Right atrium auricular region (tissue), 2 donors: ENCODE results near the gene KRTAP21-1. TPM values are rescaled to one million over a fixed set of nuclear protein-coding genes. Genes with fewer than 3 reads are reported as not detected.
"Not testable (repeated sequence)": the region's sequence is repeated elsewhere in the genome, so short reads cannot be mapped to it uniquely, and the experiment has no call there.

ENCODE experiments used
- DNase-seq: peaks from one replicate; pipeline ENCODE4 v3.0.0-alpha.2; 2019; ENCODE audit warnings: low spot score
- H3K27ac ChIP-seq, 2 donors: fragments of 200-600 bp; sonication (generic); 1 replicate in 1 of 2; 2 replicates in 1 of 2; pipeline ENCODE4 v1.5.1; 2016 to 2019
- H3K27me3 ChIP-seq, 2 donors: fragments of 200-600 bp; sonication (generic); one replicate each; pipeline versions ENCODE4 v1.5.1 to v1.6.0; 2017 to 2019
- H3K36me3 ChIP-seq: fragments of 200-600 bp; sonication (generic); one replicate; pipeline ENCODE4 v1.5.1; 2016
- H3K4me1 ChIP-seq, 2 donors: fragments of 200-600 bp; sonication (generic); one replicate each; pipeline versions ENCODE4 v1.5.1 to v1.6.0; 2017 to 2019
- H3K4me3 ChIP-seq, 2 donors: fragments of 200-600 bp; sonication (generic); 1 replicate in 1 of 2; 2 replicates in 1 of 2; pipeline ENCODE4 v1.5.1; 2017 to 2019; ENCODE audit warnings: mild to moderate bottlenecking in 1 of 2, moderate library complexity in 1 of 2
- H3K9me3 ChIP-seq, 2 donors: fragments of 200-600 bp; sonication (generic); one replicate each; pipeline ENCODE4 v1.5.1; 2019
- CTCF ChIP-seq, 2 donors: fragments of 200-600 bp; sonication (generic); IDR thresholded peaks; one replicate each; pipeline ENCODE4 v1.5.1; 2019; ENCODE audit warnings: antibody characterized with exemption in 2 of 2
- total RNA-seq, 2 donors: library from RNA; depleted of rRNA; stranded (reverse); fragments of >200 nt; gene quantifications; one replicate each; pipeline ENCODE4 v1.1.0, GENCODE V29; 2016

Gene KRTAP21-1
- total RNA-seq, result not detected

DNA sequence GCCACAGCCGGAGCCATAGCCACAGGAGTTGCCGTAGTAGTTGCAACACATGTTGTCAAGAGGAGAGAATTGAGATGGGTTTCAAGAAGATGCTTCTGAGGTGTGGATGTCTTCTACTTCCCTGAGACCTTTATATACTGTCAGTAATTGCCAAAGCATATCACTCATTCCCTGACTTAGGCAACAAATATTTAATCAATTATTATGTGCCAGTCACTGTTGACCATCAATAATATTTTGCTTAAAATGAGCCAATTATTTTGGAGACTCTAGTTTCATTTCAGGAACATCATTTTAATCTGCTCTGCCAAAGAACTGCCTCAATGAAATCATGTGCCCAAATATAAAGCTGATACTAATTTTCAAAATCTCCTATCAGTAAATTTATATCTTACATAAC lies at the start of gene KRTAP21-1:
TSS of gene KRTAP21-1 (minus strand) at position 101 of the 400 bp plus-strand sequence. CDS start at position 51, 50 bp downstream.
- not testable (repeated sequence) for H3K4me1 ChIP-seq, H3K27me3 ChIP-seq, DNase-seq, H3K4me3 ChIP-seq, H3K36me3 ChIP-seq, H3K27ac ChIP-seq, H3K9me3 ChIP-seq

GRCh38 chr21:30800605-30801004 lies 45.4 kb upstream of the KRTAP21-1 start:
- no peaks in the 10 kb centered on the region for H3K36me3 ChIP-seq
- no peaks in the 10 kb centered on the region for H3K9me3 ChIP-seq
- no peak for DNase-seq
- TF ChIP-seq CTCF (IDR thresholded peaks at IDR 0.05), result no peak
- H3K4me3 ChIP-seq, result no peak overlapping the region
- H3K4me1 ChIP-seq, result no peaks in the 10 kb centered on the region
- no peak overlapping the region for H3K27ac ChIP-seq
- H3K27me3 ChIP-seq, result no peaks in the 10 kb centered on the region

- Histone ChIP-seq H3K36me3 (no peaks in the 10 kb centered on the region), H3K4me1 (no peaks in the 10 kb centered on the region), H3K9me3 (no peaks in the 10 kb centered on the region), H3K4me3 (no peak overlapping the region), H3K27me3 (no peaks in the 10 kb centered on the region), H3K27ac (no peak overlapping the region)
- DNase-seq, result no peak
- no peak for TF ChIP-seq CTCF (IDR thresholded peaks at IDR 0.05)
Measured at GRCh38 chr21:30793581-30794314, 38.5 kb upstream of the KRTAP21-1 start.

GRCh38 chr21:30779249-30779648 lies 24.0 kb upstream of the KRTAP21-1 start:
- Histone ChIP-seq H3K4me3 (no peak overlapping the region), H3K27me3 (no peaks in the 10 kb centered on the region), H3K9me3 (peaks cover 0 to 5% of the 10 kb centered on the region in 2 donors), H3K27ac (no peak overlapping the region), H3K36me3 (no peaks in the 10 kb centered on the region), H3K4me1 (no peaks in the 10 kb centered on the region)
- no peak for TF ChIP-seq CTCF (IDR thresholded peaks at IDR 0.05)
- DNase-seq, result no peak

GRCh38 chr21:30769724-30770431 lies 14.7 kb upstream of the KRTAP21-1 start:
- TF ChIP-seq CTCF (IDR thresholded peaks at IDR 0.05), result no peak
- no peak overlapping the region for H3K27ac ChIP-seq
- no peaks in the 10 kb centered on the region for H3K27me3 ChIP-seq
- H3K9me3 ChIP-seq, result peaks cover 0 to under 1% of the 10 kb centered on the region in 2 donors
- no peaks in the 10 kb centered on the region for H3K36me3 ChIP-seq
- H3K4me1 ChIP-seq, result no peaks in the 10 kb centered on the region
- DNase-seq, result no peak
- no peak overlapping the region for H3K4me3 ChIP-seq

DNA sequence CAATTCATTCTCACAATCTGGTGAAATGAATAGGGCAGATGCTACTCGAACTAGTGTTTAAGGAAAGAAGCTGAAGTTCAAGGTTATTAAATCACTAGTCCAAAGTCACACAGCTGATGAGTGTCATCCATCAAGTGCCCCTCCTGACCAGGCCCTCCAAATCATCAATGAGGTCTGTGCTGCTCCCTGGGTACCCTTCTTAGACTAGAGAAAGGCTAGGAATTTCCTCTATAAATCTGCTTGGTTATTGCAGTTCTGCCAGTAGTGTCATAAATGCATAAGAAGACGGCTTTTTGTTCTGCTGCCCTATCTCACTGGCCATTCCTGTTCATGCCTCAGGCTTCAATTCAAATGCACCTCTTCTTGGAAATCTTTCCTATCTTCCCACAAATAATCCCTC lies 5.5 kb upstream of the KRTAP21-1 start:
- no peaks in the 10 kb centered on the region for H3K27me3 ChIP-seq
- no peaks in the 10 kb centered on the region for H3K36me3 ChIP-seq
- H3K4me1 ChIP-seq, result no peaks in the 10 kb centered on the region
- H3K9me3 ChIP-seq, result no peaks in the 10 kb centered on the region
- no peak overlapping the region for H3K4me3 ChIP-seq
- TF ChIP-seq CTCF (IDR thresholded peaks at IDR 0.05), result no peak
- DNase-seq, result no peak
- no peak overlapping the region for H3K27ac ChIP-seq
